Left ventricle myocardium superior (tissue), 1 donor: ENCODE data around the gene ISCA2. TPM values are rescaled to one million over a fixed set of nuclear protein-coding genes. Genes with fewer than 3 reads are reported as not detected.

ENCODE experiments used
- ATAC-seq: fragments of 200-7000 bp; cut with Tn5 transposase; one replicate; pipeline ENCODE4 v1.9.1; 2020; ENCODE audit warnings: mild to moderate bottlenecking, moderate library complexity
- DNase-seq: peaks from one replicate; pipeline ENCODE4 v3.0.0-alpha.2; 2020
- intact Hi-C: fragments of 100-400 bp; cut with micrococcal nuclease; formaldehyde crosslinking; loops from one replicate; pipeline ENCODE4 v1.11.0; 2022
- total RNA-seq: library from RNA; stranded (reverse); fragmentation: NEBNext Ultra II Directional; extraction: Animal tissue kit (Norgen Biotek cat#: 25700); gene quantifications from one replicate; pipeline ENCODE4 v1.2.1, GENCODE V29; 2021
- donor health status: DM: no; HTN: yes; CAD: no; lungs with severe emphysema.

ISCA2 gene
- total RNA-seq, 1 donor from 2014 or later: 37.5 TPM

GRCh38 chr14:74543771-74544438, 50.3 kb downstream of the ISCA2 start:
- no peak for ATAC-seq
- no peak for DNase-seq
- intact Hi-C loops: no loop called here

GRCh38 chr14:74545386-74545785, 51.8 kb downstream of the ISCA2 start:
- no peak for DNase-seq
- intact Hi-C loops: no loop called here
- no peak for ATAC-seq

DNA sequence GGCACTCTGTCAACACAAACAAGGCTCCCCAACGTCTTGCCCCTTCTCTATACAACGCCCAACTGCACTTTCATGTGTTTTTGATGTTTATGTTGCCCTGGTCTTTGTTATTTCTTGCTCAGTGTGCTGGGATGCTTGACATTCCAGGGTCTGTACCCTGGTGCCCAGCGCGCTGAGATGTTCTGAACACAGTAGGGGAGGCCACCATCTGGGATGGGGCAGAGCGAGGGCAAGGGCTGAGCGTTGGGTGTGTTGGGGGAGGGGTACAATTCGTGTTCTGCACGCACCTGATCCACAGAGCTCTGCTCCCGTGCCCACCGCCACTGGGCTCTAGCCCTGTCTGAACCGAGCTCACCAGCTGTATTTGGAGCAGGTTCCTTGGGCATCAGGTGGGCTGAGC, 52.9 kb downstream of the ISCA2 start:
- ATAC-seq: no peak
- intact Hi-C loops: no loop called here
- no peak for DNase-seq

Other genes starting within 250 kb of the ISCA2 start
- gene ABCD4, start 190.8 kb upstream of the ISCA2 start, total RNA-seq: 25.2 TPM
- gene VRTN, start 145.3 kb upstream of the ISCA2 start, total RNA-seq: not detected
- gene SYNDIG1L, start 67.6 kb upstream of the ISCA2 start, total RNA-seq: 0.22 TPM
- gene NPC2, start 460 bp upstream of the ISCA2 start, total RNA-seq: 105 TPM
- gene LTBP2, start 118.5 kb downstream of the ISCA2 start, total RNA-seq: 16.0 TPM
- 28.1 TPM for gene AREL1, start 219.3 kb downstream of the ISCA2 start, total RNA-seq
- gene FCF1, start 219.4 kb downstream of the ISCA2 start, total RNA-seq: 38.9 TPM